NCI-H187 treated with DMSO at 0.1 percent for 48 hours (cell line): Measurements from ENCODE around the gene HDHD5.

Source experiments
- DNase-seq: peaks from one replicate; lab custom pipeline; 2025; lab: John Stamatoyannopoulos, UW

HDHD5 gene

DNA sequence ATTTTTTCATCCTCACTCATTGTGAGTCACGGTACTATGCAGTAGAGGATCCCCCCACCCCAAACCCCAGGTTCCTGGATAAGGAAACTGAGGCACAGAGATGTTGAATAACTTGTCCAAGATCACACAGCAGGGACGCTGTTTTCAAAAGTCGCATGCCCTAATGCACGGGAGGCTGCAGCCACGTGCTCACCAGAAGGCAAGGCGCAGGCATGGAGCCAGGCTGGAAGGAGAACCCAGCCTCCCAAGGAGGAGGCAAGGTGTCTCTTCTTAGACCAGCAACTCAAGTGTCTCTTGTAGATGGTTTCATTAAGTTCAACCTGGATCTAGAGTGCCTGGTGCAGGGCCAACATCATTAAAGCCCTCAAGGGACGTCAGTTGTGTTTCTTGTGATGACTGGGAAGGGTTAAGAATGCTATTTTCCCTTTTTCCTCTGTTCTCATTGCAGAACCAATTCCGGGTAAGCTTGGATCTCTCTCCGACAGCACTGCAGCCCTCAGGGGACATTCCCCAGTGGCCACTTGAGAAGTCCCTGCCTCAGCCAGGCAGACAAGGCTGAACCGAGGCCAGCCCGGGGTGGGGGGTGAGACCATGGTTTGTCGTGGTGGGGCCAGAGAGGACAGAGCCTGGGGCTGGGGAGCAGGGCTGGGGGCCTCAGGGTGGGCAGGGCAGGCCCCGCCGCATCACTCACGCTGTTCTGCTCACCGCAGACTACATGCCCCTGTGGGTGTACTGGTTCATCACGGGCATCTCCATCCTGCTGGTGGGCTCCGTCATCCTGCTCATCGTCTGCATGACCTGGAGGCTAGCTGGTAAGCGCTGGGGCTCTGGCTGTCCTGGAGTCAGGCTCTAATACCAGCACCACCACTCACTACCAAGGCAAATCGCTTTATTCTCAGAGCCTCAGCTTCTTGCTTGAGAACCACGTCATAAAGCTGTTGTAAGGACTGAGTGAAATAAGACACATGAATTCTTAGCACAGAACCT, 53.6 kb downstream of the HDHD5 start:
- DNase-seq: no peak

DNA sequence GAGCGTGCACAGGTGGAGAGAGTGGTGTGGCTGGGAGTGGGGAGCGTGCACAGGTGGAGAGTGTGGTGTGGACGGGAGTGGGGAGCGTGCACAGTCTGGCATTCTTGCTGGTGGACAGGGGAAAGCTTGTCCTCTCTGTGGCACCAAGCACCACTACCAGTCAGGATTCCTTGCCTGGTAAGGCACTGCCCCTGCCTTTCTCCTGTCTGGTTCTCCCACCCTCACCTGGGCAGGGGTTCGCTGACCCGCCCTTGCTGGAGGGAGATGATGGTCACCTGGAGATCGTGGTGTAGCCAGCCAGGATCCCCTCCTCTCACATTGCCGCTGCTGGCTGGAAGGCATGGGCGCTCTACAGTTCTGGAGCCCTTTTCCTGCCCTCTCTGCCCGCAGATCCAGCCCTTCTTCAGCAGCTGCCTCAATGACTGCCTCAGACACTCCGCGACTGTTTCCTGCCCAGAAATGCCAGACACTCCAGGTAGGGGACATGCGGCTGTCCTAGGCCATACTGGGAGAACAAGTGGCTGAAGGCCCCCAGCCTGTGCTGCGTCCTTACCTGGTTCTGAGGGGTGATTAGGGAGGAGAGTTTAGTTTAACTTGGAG, 54.6 kb downstream of the HDHD5 start:
- DNase-seq: no peak

DNA sequence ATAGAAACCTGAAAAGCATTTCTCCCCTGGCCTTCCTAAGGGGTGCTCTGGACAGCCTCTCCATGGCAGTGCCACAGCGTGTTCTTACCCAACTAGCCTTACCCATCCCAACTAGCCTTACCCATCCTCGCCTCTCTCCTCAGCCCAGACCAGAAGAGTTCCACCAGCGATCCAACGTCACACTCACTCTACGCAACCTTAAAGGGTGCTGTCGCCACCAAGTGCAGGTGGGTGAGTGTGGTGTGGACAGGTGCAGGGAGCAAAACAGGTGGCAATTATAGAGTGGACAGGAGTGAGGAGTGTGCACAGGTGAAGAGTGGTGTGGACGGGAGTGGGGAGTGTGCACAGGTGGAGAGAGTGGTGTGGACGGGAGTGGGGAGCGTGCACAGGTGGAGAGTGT, 55.7 kb downstream of the HDHD5 start:
- DNase-seq: no peak

DNA sequence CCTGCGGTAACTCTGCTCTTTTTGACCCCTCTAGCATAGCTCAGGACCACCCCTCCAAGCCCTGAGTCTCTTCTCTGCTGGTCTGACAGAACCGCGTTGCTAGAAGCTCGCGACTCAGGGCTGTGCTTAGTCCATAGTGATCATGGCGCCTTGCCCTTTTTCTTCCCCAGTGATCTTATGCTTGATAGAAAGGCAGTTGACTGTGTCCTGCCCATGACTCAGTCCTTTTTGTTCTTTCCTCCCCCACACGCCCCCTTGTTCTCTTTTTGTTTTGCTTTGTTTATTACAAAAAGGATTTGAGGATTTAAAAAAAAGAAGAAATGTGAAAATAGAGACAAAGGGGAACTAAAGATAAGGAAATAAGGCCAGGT, 56.8 kb downstream of the HDHD5 start:
- DNase-seq: no peak

DNA sequence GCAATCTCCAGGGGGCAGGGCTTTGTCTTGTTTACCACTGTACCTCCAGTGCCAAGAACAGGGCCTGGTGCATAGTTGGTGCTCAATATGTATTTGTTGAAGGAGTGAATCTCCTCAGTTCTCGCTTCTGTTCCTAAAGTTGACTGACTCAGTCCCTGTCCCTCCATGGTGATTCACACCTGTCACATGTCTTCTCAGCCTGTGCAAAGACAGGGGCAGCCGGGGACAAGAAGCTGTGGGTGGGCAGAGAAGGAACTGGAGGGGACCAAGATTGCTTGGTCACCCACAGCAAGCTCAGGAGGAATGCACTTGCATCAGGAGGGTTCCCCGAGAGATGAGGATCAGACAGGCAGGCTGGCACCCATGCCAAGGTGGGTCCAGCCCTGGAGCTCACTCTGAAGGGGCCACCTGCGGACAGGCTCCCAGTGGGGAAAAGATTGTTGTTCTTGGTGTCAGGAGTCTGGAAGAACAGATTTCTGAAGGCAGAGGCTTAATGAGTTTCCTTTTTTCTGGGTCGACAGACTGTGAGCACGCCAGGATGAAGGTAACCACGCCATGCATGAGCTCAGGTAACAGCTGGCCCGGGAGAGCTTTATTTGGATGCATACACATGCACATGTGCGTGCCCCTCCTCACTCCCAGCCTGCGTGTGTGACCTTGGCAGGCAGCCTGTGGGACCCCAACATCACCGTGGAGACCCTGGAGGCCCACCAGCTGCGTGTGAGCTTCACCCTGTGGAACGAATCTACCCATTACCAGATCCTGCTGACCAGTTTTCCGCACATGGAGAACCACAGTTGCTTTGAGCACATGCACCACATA, 57.4 kb downstream of the HDHD5 start:
- no peak for DNase-seq

DNA sequence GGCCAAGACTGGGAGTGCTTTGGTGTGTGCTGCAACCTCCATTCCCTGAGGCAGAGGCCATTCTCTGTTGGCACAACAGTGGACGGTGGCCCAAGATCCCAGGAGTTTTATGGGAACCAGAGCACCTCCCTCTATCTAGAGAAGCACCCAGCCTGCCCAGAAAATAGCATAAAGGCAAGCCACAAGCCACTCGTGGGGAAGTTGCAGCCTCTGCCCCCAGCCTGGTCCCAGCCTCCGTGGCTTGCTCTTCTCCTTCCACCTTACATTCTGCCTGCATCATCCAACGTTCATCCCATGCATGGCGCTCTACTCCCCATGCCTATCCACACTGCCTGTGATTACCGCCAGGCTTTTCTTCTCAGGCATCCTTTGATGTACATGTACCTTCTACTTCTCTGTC, 58.5 kb downstream of the HDHD5 start:
- no peak for DNase-seq

DNA sequence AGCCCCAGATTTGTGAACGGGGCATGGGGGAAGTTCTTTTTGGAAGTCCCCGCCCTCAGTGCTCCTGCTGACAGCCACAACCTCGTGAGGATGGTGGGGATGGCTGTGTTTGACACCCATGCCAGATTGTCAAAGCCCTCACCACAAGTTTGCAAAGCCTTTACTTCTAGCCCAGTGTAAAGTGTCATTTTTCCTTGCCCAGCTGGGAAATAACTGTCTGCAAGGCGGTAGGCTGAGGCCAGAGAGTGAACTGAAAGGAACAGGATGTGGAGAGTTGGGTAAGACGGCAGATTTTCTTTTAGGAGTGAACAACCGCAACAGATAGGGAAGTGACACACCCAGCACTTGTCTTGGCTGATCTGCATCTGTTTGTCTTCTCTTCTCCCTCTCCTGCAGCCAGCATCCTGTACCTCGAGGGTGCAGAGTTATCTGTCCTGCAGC, 60.7 kb downstream of the HDHD5 start:
- no peak for DNase-seq

DNA sequence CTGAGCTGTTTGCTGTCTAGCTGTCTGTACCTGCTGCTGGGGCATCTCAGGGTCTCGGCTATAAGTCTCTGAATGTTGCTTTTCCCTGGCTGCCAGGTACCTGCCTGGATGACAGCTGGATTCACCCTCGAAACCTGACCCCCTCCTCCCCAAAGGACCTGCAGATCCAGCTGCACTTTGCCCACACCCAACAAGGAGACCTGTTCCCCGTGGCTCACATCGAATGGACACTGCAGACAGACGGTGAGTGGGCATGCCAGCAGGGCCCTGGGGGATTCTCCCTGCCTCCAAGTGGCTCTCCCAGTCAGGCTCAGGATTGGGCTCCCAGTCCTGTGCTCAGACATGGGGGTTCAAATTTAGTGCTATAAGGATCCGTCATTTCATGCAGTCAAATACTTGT, 61.4 kb downstream of the HDHD5 start:
- DNase-seq: no peak

DNA sequence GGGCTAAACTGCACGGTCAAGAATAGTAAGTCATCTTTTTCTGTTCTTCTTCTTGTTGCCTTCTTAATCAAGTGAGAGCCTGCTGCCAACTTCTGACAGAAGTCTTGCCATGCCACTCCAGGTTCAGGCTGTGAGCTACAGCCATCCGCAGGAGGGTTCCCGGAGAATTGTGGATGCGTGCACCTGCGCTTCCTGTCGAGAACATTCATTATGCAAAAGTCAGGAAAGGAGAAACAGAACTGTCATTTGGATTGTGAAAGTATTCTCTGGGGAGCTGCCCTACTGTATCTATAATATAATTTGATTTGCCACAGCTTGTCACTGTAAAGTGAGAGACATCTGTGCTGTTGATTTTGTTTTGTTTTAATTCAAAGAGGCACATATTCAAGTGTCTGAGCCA, 62.0 kb downstream of the HDHD5 start:
- no peak for DNase-seq

DNA sequence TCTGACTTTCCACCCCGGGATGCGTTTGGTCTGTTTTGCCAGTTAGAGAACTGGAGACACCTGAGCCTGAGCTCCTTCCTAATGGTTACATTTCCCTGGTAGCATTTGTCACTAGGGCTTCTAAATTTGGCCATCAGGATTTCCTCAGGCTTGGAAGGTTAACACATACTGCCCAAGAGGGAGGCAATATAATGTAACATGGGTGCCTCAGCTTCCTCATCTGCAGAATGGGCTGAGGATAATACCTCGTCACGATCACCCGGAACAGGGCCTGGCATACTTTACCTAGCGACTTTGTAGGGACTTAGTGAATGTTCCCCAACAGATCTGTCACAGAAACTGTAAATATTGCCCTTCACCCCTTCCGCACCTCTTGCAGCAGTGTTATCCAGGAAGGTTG, 63.0 kb downstream of the HDHD5 start:
- DNase-seq: no peak

DNA sequence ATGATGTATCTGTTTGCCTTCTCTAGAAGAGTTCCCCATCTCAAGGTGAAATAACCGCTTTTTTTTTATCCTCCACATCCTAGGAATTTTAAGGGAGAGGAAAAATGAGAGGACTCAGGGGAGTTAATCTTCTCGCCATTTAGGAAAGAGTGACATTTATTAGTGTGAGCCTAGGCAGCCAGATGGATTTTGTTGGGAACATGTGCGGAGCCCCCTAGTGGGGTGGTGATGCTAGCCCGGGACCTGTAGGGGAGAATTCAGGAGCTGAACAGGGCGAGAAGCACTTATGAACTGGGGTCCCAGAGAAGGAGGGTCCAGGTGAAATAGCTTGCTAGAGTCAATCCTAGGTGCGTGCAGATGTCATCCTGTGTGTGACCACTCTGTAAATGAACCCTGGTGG, 63.5 kb downstream of the HDHD5 start:
- DNase-seq: no peak

DNA sequence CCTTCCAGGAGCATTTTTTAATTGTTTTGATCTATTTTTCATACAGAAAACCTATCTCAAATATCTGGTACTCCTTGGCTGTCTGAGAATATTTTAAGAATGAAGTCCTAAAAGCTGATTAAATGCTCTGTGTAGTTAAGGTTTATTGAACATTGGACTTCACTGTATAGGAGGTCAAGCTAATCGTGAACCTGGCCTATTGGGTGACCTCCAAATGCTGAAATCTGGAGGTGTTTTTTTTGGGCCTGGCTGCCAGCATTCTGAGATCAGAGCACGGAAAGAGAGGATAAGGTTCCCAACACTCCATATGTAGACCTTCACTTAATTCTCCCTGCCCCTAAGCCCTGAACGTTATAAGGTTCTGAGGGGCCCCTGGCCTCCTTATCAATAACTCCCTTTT, 66.0 kb downstream of the HDHD5 start:
- no peak for DNase-seq

DNA sequence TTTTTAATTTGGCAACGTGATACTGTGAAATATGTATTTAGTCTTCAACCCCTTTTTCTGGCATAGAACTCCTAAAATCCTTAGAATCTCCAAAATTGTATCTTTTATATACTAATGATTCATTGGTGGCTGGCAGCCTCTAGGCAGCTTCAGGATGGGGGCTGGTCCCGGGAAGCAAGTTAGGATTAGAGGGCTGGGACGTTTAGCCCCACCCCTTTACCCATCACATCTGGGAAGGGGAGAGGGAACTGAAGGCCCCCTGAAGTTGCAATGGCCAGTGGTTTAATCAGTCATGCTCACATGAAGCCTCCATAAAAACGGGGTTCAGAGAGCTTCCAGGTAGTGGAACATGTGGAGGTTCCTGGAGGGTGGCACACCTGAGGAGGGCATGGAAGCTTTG, 67.2 kb downstream of the HDHD5 start:
- no peak for DNase-seq

DNA sequence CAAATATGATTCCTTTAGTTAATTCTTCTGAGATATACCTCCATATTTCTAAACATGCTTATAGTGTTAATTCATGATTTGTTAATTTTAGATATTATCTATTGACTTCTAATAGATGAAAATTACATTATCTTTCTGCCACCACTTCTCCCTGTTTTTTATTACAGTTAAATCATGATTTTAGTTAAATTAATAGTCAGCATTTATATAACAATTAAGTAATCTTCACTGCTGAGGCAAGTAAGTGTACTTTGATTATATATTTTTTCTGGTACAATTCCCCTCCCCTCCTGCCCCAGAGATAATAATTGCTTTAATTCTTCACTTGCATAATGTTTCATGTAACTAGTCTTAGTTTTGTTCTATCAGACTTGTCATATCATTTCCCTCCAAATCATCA, 68.5 kb downstream of the HDHD5 start:
- DNase-seq: no peak
